Glomerular visceral epithelial cell (primary cell): ENCODE measurements around the gene LRP3.
"Not testable (repeated sequence)": the region's sequence is repeated elsewhere in the genome, so short reads cannot be mapped to it uniquely, and the experiment has no call there.

Experiments
- DNase-seq: peaks from one replicate; pipeline ENCODE4 v3.0.0-alpha.2; 2016; ENCODE audit errors: extremely low spot score

LRP3 gene

GRCh38 chr19:33175886-33176669, 18.1 kb upstream of the LRP3 start:
- peak; percentile 46 for DNase-seq

GRCh38 chr19:33176670-33177416, 17.3 kb upstream of the LRP3 start:
- peak; percentile 100 for DNase-seq

GRCh38 chr19:33177417-33177979, 16.6 kb upstream of the LRP3 start:
- DNase-seq: no peak

- DNase-seq: no peak
Measured at GRCh38 chr19:33186431-33187182, 7.5 kb upstream of the LRP3 start.

GRCh38 chr19:33187183-33187540, 7.0 kb upstream of the LRP3 start:
- no peak for DNase-seq

GRCh38 chr19:33189453-33189852, 4.7 kb upstream of the LRP3 start:
- DNase-seq: no peak

DNA sequence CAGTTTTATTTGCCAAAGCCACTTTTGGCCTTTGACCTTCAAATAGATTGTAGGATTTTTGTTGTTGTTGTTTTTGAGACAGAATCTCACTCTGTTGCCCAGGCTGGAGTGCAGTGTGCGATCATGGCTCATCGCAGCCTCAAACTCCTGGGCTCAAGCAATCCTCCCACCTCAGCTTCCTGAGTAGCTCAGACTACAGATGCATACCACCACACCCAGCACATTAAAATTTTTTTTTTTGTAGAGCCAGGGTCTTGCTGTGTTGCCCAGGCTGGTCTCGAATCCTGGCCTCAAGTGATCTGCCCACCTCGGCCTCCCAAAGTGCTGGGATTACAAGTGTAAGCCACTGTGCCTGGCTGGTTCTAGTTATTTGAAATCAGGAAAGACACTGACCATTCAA, 3.0 kb upstream of the LRP3 start:
- not testable (repeated sequence) for DNase-seq

- DNase-seq: no peak
Measured at GRCh38 chr19:33191501-33191900, 2.6 kb upstream of the LRP3 start.

DNA sequence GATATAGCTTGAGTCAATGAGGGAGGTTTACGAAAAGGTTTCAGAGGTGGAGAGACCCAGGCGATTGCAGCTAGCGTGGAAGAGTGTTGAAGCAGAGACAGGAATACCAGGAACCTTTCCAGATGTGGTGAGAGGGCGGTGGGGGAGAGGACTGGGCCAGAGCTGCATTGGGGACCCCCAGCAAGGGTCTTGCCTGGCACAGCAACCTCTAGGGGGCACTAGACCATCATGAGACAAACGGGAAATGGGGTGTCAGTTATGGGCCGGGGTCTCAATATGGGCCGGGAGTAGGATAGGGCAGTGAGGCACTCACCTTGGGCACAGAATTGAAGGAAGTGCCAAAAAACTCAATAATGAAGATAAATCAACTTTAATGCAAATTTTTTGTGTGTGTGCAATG, 2.1 kb upstream of the LRP3 start:
- DNase-seq: no peak

DNA sequence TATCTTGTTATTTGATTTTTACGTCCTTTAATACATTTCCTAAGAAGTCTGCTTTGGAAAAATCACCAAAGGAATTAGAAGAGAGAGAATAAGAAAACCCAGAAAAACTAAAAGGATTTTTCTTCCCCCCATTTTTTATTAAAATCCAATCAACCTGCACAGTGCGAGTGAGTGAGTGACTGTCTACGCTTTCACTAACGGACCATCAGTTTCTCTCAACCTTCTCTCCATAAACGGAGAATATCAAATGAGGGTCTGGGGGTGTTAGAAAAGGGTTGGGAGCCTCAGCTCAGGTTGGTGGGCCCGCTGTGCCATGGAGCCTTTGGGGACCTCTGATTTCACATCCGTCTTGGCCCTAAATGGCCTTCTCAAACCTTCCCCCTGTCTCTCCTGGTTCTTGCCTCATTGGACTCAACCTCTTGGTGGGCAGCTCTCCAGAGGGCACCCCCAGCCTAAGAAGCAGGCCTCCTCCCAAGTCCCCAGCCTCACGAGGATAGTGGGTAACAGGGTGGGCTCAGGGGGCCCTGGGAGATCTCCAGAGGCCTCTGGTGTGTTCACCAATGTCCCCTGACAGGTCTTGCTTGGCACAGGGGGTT, 763 bp upstream of the LRP3 start:
- no peak for DNase-seq

DNA sequence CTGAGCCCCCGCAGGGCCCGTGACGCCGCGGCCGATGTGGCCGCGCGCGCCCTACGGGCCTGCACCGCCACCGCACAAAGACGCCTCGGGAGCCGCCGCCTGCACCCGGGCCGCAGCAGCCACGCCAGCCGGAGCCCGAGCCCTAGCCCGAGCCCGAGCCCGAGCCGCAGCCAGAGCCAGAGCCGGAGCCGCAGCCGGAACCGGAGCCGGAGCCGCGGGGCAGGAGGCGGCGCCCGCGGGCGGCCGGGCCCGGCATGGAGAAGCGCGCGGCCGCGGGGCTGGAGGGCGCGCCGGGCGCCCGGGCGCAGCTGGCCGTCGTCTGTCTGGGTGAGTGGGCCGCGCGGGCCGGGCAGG, 379 bp downstream of the LRP3 start:
- no peak for DNase-seq

- DNase-seq: no peak
Measured at GRCh38 chr19:33194886-33195644, 935 bp downstream of the LRP3 start.

GRCh38 chr19:33195645-33196347, 1.7 kb downstream of the LRP3 start:
- no peak for DNase-seq

DNA sequence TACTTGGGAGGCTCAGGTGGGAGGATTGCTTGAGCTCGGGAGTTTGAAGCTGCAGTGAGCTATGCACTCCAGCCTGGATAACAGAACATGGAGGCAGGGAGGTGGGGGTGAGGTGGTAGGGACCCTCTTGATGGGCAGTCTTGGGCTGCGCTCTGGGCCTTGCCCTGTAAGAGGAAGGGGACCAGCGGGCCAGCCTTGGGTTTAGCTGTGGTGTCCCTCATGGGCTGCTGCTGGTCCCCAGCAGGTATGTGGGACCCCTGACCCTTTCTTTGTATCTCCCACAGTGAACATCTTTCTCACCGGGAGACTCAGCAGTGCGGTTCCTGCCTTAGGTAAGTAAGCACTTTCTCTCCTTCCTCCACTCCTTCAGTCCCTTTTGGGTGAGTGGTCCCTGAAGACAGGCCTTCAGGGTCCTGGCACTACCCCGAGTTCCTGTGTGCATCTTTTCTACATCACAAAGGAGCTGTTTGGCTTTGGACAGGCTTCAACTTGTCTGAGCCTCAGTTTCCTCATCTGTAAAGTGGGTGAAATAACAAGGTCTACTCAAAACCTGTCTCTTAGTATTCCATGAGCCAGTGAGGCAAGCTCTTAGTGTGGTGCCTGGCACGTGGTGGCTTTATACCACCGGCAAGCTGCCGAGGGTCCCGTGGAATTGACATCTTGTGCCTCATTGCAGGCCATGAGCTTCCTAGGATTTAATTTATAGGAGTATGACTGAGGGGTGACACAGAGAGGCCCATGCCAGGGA, 2.5 kb downstream of the LRP3 start:
- DNase-seq: no peak

GRCh38 chr19:33197591-33198000, 3.5 kb downstream of the LRP3 start:
- DNase-seq: no peak

DNA sequence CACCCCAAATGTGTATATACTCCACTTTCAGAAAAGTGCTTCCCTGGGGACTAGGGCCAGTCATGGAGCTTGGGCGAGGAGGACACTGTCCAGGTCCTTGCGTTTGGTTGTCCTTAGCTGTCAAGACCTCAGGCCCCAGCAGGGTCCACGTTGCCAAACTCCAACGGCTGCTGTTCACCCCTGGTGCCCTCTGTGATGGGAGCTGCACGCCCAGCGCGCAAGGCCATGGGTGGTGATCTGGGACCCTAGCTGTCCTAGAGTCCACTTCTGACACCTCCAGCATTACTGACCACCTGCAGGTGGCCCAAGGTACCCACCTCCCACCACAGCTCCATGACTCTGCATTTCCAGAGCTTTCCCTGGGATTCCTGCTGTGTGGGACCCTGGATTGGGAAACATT, 4.0 kb downstream of the LRP3 start:
- no peak for DNase-seq

DNA sequence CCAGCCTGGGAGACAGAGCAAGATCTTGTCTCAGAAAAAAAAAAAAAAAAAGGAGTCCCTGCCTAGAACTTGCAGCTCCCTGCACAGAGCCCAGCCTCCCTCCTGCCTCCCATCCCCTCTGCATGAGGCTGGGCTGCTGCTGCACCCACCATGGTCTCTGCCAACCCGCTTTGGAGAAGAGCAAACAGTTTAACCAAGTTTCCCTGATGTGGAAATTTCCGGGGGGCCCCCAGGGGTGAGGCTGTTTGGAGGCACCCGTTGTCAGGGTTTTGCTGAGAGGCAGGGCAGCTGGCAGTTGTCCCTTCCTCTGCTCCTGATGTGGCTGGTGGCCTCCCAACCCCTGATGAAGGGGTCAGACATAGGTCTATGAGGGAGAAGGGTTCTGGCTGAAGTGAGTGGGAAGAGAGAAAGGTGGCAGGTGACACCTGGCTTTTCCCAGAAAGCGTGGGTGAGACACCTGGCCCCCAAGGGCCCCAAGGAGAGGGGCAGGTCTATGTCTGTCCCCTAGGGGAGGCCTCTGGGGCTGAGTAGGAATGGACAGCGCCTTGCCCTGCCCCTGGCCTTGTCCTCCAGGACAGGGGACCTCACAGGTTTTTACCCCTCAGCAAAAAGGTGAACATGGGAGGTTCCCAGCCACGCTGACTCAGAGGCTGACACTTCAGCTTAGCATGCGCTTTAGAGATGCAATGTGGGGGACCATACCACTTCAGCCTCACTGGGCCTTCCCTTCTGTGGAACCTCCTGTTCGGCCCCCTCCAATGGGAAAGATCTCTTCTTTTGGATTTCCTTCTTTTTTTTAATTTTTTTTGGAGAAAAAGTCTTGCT, 5.5 kb downstream of the LRP3 start:
- no peak for DNase-seq

DNA sequence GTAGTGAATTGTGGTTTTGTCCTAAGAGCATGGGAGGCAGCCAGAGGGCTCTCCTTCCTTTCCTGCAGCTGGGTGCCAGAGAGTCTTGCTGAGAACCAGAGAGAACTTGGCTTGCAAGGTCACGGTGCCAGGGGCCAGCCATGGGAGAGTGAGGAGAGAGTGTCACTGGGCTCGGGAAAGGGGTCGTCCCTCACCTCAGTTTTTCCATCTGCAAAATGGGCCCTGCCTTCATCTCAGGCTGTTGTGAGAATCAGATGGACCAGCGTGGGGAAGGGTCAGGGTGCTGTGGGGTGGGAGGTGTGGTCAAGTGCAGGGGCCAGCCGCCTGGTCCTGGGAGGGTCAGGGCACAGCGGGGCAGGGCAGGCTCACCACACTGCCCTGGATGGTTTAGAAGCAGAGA, 7.3 kb downstream of the LRP3 start:
- DNase-seq: no peak
